CD4-positive, alpha-beta T cell treated with Interferon gamma for 1 hour (primary cell): Measurements from ENCODE around the gene NTPCR.
"Not testable (repeated sequence)": the region's sequence is repeated elsewhere in the genome, so short reads cannot be mapped to it uniquely, and the experiment has no call there.

ENCODE experiments used
- DNase-seq: peaks from one replicate; pipeline ENCODE4 v3.0.0-alpha.2; 2020

Gene NTPCR

GRCh38 chr1:232987046-232987773 lies 36.8 kb downstream of the NTPCR start:
- no peak for DNase-seq

- no peak for DNase-seq
These were observed 37.3 kb downstream of the NTPCR start for GRCh38 chr1:232987774-232988140.

- DNase-seq: no peak
These were observed 38.2 kb downstream of the NTPCR start for GRCh38 chr1:232988572-232989040.

GRCh38 chr1:232990176-232991128 lies 40.0 kb downstream of the NTPCR start:
- no peak for DNase-seq

GRCh38 chr1:232991238-232991637 lies 40.8 kb downstream of the NTPCR start:
- DNase-seq: no peak

GRCh38 chr1:232992227-232992626 lies 41.8 kb downstream of the NTPCR start:
- no peak for DNase-seq

GRCh38 chr1:232993555-232993954 lies 43.1 kb downstream of the NTPCR start:
- no peak for DNase-seq

- no peak for DNase-seq
These were observed 44.8 kb downstream of the NTPCR start for GRCh38 chr1:232995189-232995588.

GRCh38 chr1:232996143-232996542 lies 45.7 kb downstream of the NTPCR start:
- DNase-seq: no peak

- DNase-seq: no peak
These were observed 47.7 kb downstream of the NTPCR start for GRCh38 chr1:232998138-232998537.

GRCh38 chr1:232998646-232999045 lies 48.2 kb downstream of the NTPCR start:
- DNase-seq: no peak

- no peak for DNase-seq
These were observed 49.7 kb downstream of the NTPCR start for GRCh38 chr1:232999956-233000625.

- not testable (repeated sequence) for DNase-seq
These were observed 53.2 kb downstream of the NTPCR start for GRCh38 chr1:233003638-233004037.

- no peak for DNase-seq
These were observed 54.0 kb downstream of the NTPCR start for GRCh38 chr1:233004451-233004850.

GRCh38 chr1:233005156-233005555 lies 54.7 kb downstream of the NTPCR start:
- DNase-seq: no peak

GRCh38 chr1:233005703-233006102 lies 55.3 kb downstream of the NTPCR start:
- DNase-seq: no peak

- DNase-seq: no peak
These were observed 55.7 kb downstream of the NTPCR start for GRCh38 chr1:233006108-233006507.

GRCh38 chr1:233006541-233006973 lies 56.1 kb downstream of the NTPCR start:
- no peak for DNase-seq

GRCh38 chr1:233010146-233010545 lies 59.7 kb downstream of the NTPCR start:
- no peak for DNase-seq

- no peak for DNase-seq
These were observed 61.6 kb downstream of the NTPCR start for GRCh38 chr1:233012021-233012420.

GRCh38 chr1:233015965-233016364 lies 65.6 kb downstream of the NTPCR start:
- DNase-seq: no peak

- DNase-seq: no peak
These were observed 66.4 kb downstream of the NTPCR start for GRCh38 chr1:233016798-233017197.

- DNase-seq: no peak
These were observed 68.7 kb downstream of the NTPCR start for GRCh38 chr1:233019083-233019482.
